MV-4-11 (cell line): ENCODE results near the gene PCSK2.
A peak's percentile ranks its signal among the peaks of the same experiment; 100 is the strongest.

Experiments
- DNase-seq: peaks from one replicate; lab custom pipeline; 2025; lab: John Stamatoyannopoulos, UW

PCSK2 gene

DNA sequence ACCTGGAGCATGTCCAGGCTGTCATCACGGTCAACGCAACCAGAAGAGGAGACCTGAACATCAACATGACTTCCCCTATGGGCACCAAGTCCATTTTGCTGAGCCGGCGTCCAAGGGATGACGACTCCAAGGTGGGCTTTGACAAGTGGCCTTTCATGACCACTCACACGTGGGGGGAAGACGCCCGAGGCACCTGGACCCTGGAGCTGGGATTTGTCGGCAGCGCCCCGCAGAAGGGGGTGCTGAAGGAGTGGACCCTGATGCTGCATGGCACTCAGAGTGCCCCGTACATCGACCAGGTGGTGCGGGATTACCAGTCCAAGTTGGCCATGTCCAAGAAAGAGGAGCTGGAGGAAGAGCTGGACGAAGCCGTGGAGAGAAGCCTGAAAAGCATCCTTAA lies 254.8 kb downstream of the PCSK2 start:
- DNase-seq, result no peak

DNA sequence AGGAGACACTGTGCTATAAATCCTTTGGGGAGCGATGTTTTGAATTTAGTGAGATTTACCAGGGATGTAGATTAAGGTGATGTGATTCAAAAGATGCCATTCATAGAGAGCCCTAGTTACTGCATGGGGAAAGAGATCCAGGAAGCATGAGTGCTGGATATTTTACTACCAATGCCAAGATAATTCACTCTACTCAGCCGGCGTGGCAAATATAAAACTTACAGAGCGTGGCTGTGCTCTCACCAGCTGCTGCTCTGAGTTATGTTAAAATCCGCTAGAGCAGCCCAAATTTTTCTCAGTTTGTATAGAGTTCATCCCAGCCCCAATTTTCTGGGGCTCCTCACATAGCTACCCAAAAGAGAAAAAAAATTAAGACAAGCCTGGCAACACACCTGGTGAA lies 255.7 kb downstream of the PCSK2 start:
- no peak for DNase-seq

- DNase-seq, result no peak
Measured at GRCh38 chr20:17485017-17485416, 258.2 kb downstream of the PCSK2 start.

- DNase-seq, result no peak
Measured at GRCh38 chr20:17488916-17489600, 262.2 kb downstream of the PCSK2 start.

DNA sequence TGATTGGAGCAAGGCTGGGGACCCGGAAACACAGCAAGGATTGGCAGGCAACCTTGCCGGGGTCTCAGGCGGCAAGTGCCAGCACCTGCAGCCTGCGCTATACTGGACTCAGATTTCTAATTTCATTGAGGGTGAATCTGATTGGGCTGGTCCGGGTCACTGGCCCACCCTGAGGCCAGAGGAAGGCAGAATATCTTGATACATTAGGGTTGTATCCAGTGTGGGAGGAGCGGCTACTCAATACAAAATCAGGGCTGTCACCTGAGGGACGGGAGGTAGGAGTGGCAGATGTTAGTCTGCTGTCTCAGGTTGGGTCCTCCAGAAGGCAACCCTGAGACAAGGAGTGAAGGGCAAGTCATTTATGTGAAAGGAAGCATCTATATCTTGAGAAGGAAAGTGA lies 263.7 kb downstream of the PCSK2 start:
- no peak for DNase-seq

GRCh38 chr20:17491041-17491440 lies 264.2 kb downstream of the PCSK2 start:
- no peak for DNase-seq

GRCh38 chr20:17491488-17491887 lies 264.6 kb downstream of the PCSK2 start:
- no peak for DNase-seq

DNA sequence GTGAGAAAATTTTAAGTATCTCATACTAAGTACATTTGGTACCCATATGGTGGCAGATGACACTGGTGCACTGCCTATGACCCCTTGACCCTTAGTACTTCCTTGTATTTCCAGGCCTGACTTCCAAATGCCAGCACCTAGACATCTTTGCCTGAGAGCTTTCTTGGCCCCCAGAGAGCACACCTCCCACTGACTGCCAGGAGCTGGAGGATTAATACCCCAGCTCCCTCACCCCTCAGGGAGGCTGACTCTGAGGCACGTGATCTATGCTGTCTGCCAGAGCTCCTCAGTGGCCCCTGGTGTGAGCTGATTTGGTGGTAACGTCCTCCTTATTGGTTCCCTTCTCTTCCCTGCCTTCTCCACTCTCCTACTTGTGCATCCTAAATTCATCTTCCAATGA lies 266.3 kb downstream of the PCSK2 start:
- no peak for DNase-seq

DNA sequence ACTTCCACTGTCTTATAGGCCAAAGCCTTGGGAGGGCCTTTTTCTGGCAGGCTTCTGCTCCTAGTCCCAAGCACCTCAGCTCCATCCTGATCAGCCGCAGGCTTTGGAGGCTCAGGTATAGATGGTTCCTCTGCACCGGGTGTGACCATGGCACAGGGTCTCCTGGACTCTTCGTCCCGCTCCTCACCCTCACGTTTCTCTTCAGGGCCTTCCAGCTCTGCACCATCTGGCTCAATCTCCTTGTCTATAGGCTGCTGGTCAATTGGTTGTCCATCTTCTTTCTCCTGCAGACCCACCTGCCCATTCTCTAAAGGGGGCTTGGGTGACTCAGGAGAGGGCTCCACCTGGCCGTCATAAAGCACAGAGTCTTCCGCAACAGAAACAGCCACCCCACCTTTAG lies 267.4 kb downstream of the PCSK2 start:
- DNase-seq, result no peak

GRCh38 chr20:17495826-17496225 lies 269.0 kb downstream of the PCSK2 start:
- no peak for DNase-seq

DNA sequence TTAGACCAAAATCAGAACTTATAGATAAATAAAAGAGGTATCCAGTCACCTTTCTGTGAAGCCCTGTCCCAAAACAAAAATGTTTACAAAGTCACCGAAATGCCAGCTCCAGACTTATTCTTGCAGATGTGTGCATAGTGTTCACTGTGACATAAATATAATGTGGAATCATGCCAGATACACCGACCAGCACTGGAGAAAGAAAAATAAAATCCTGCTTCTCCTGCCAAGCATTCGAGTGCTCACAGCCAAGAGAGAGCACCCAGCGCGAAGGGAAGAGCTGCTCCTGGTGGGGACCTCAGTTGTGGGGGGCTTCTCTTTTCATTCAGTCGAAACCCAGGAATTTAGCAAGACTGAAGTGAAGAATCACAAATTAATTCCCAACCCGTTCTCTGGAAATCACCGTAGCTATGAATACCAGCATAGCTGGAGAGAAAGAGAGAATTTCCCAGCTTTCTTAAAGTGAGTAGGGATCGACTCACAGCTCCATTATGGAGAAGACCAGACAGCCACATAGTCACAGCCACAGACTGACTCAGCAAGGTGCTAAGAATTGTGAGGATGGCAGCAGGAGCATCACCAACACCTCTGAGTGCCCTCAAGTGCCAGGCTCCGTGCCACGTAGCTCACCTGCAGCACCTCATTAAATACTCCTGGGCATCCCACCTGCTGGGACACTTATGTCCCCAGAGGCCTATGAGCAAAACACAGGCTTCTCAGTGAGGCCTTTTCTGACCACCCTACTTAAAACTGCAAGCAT lies 271.2 kb downstream of the PCSK2 start:
- DNase-seq, result no peak

- DNase-seq, result no peak
Measured at GRCh38 chr20:17498641-17499040, 271.8 kb downstream of the PCSK2 start.

DNA sequence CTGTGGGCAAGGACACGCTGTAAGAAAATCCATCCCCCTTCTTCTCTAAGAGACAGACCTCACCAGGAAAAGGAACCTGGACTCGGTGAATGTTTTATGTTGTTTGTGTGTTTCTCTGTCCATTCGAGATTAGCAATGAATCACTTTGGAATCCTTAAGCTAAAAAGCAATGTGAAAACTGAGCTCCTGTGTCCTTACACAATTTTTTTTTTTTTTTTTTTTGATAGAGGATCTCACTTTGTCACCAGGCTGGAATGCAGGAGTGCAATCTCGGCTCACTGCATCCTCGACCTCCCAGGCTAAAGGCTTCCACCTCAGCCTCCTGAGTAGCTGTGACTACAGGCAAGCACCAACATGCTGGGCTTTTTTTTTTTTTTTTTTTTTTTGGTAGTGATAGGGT lies 272.2 kb downstream of the PCSK2 start:
- no peak for DNase-seq

- DNase-seq, result no peak
Measured at GRCh38 chr20:17500271-17500670, 273.4 kb downstream of the PCSK2 start.

- no peak for DNase-seq
Measured at GRCh38 chr20:17500826-17501225, 274.0 kb downstream of the PCSK2 start.

DNA sequence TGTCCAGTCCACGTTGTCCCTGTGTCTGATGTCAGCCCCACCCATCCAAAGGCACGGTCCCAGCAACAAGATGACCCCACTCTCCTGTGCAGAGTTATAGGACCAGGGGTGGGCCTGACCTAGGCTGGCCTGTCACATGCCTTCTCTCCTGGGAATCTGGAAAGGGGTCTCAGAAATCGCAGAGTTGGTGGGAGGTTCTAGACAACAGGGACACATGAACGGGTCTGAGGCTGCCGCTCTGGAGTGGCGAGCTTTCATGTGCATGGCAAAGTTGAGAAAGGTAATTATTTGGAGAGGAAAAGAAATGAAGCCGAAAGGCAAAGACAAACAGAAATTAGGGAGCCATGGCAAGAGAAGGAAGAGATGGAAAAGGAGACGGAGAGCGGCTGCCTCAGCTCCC lies 274.9 kb downstream of the PCSK2 start:
- no peak for DNase-seq

DNA sequence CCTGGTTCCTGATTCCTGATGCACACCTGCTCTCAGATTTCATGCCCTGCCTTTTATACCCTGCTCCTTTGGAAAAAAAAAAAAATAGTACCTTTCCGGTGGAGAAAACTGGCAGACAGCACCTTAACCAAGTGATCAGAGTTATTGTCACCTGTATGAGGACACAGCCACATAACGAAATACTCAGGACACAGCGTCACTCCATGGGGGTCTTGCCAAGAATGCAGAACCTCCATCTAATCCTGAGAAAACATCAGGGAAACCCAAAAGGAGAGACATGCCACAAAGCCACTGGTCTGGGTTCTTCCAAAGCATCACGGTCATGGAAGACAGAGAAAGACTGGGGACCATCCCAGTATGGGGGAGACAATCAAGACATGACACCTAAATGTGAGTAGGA lies 275.3 kb downstream of the PCSK2 start:
- no peak for DNase-seq

GRCh38 chr20:17503301-17504065 lies 276.6 kb downstream of the PCSK2 start:
- no peak for DNase-seq

DNA sequence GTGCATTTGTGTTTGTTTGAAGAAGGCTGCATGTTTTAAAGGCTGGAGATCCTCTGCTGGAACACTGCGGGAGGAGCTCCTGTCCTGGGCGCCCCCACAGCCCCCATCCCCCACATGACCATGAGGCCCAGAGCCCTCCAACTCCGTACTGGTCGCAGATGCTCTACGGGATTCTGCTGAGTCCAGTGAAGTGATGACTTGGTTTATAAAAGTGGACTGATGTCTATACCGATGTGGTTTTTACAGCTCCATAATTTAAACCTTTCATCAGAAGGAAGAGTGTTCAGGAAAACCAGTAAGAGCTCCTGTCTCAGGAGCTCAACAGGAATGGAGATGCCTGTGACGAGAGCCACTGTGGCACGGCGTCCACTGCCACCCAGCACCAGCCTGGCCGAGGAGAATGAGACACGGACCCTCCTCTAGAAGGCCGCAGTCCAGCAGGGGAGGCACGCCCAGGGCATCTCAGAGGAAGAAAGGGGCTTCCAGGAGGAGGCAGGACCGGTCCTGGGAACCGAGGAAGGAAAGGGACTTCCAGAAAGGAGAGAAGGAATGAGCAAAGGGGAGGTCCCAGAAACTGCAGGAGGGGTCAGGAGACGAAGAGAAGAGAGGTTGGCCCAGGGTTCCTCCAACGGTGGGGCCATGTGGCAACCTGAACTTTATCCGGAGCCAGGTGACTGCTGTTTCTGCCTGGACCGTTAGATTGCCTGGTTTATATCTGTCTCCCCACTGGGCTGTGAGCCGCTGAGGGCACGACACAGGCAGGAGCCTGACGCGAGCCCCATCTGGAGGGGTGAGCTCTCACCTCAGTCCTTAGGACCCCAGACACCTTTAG lies 277.4 kb downstream of the PCSK2 start:
- DNase-seq, result no peak

DNA sequence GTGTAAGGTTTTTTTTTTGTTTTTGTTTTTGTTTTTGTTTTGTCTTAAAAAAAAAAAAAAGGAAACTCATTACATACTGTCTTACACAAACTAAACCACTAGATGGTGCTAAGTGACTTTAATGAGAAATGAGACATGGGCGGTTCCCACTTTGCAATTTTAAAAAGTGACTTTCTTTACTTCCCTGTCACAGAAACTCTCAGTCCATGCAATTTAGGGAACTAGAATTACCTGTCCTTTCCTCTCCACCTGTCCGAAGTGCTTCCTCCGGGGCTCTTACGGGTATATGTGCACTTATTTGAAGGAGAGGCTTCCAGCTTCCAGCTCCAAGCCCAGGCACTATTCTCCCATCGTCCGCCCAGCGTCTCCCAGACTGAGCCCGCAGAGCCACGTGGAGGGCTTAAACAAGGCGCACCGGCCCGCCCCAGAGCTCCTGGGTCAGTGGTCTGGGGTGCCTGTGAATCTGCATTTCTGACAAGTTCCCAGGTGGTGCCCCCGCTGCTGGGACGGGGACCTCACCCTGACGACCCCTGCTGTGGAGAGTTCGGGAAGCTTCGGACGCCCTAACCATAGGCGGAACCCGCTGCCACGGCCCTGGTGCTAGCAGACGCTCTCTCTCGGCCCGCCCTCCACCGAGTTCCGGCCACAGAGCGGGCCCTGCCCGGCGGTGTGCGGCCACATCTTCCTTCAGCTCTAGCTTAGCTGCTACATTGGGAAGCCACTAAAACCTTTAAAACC lies 278.2 kb downstream of the PCSK2 start:
- DNase-seq, result peak; percentile 72
